KMS-11 (cell line): ENCODE results near the gene CILP2.

Experiments
- H2AFZ ChIP-seq: fragments of 200-600 bp; sonication (generic); 2 replicates; pipeline ENCODE4 v1.6.1; 2016; ENCODE audit warnings: antibody characterized with exemption, mixed run types, low read depth
- H3K27ac ChIP-seq: fragments of 200-600 bp; sonication (generic); 2 replicates; pipeline ENCODE4 v1.6.1; 2016; ENCODE audit warnings: mild to moderate bottlenecking, mixed run types
- H3K27me3 ChIP-seq: fragments of 200-600 bp; sonication (generic); 2 replicates; pipeline ENCODE4 v1.6.1; 2017; ENCODE audit warnings: mild to moderate bottlenecking, low read depth, mixed run types, moderate library complexity; ENCODE audit not compliant: insufficient read depth
- H3K36me3 ChIP-seq: fragments of 200-600 bp; sonication (generic); 2 replicates; pipeline ENCODE4 v1.6.1; 2017; ENCODE audit warnings: mild to moderate bottlenecking, mixed run types; ENCODE audit not compliant: insufficient read depth
- H3K4me1 ChIP-seq: fragments of 200-600 bp; sonication (generic); 2 replicates; pipeline ENCODE4 v1.6.1; 2016; ENCODE audit warnings: mild to moderate bottlenecking, low read depth, mixed run types; ENCODE audit not compliant: poor library complexity, severe bottlenecking
- H3K4me2 ChIP-seq: fragments of 200-600 bp; sonication (generic); 2 replicates; pipeline ENCODE4 v1.7.0; 2016; ENCODE audit warnings: mild to moderate bottlenecking, mixed run types
- H3K4me3 ChIP-seq: fragments of 200-600 bp; sonication (generic); IDR thresholded peaks from 2 replicates; pipeline ENCODE4 v1.6.1; 2017; ENCODE audit warnings: low read depth, low read length, mixed read lengths; ENCODE audit not compliant: insufficient read depth
- H3K79me2 ChIP-seq: fragments of 200-600 bp; sonication (generic); 2 replicates; pipeline ENCODE4 v1.6.1; 2016; ENCODE audit warnings: low read depth, mixed run types; ENCODE audit not compliant: insufficient read depth
- H3K9ac ChIP-seq: fragments of 200-600 bp; sonication (generic); 2 replicates; pipeline ENCODE4 v1.6.1; 2016; ENCODE audit warnings: mild to moderate bottlenecking, mixed run types
- H4K20me1 ChIP-seq: fragments of 200-600 bp; sonication (generic); 2 replicates; pipeline ENCODE4 v1.6.1; 2016; ENCODE audit warnings: mild to moderate bottlenecking, mixed run types; ENCODE audit not compliant: insufficient read depth
- TF ChIP-seq, protein P1 (sequence below): fragments of 200-600 bp; sonication (generic); conservative IDR thresholded peaks from 2 replicates; pipeline ENCODE4 v1.6.1; 2017; ENCODE audit warnings: low read depth, mild to moderate bottlenecking, antibody characterized with exemption, low read length, moderate library complexity, mixed read lengths

Gene CILP2

DNA sequence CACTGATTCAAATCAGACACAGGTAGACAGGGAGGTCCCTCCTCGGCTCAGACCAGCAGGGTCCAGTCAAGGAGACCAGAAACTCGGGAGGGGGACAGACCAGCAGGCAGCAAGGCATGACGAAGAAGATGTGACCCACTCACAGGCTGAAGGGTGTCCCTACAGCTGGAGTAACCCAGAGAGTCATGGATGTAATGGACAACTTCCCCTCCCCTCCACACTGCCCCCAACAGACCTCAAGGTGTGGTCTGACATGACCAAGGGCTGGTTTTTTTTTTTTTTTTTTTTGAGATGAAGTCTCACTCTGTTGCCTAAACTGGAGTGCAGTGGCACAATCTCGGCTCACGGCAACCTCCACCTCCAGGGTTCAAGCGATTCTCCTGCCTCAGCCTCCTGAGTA, 46.3 kb downstream of the CILP2 start:
- TF ChIP-seq, protein P1, sequence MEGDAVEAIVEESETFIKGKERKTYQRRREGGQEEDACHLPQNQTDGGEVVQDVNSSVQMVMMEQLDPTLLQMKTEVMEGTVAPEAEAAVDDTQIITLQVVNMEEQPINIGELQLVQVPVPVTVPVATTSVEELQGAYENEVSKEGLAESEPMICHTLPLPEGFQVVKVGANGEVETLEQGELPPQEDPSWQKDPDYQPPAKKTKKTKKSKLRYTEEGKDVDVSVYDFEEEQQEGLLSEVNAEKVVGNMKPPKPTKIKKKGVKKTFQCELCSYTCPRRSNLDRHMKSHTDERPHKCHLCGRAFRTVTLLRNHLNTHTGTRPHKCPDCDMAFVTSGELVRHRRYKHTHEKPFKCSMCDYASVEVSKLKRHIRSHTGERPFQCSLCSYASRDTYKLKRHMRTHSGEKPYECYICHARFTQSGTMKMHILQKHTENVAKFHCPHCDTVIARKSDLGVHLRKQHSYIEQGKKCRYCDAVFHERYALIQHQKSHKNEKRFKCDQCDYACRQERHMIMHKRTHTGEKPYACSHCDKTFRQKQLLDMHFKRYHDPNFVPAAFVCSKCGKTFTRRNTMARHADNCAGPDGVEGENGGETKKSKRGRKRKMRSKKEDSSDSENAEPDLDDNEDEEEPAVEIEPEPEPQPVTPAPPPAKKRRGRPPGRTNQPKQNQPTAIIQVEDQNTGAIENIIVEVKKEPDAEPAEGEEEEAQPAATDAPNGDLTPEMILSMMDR, result no peak
- no peaks in the 10 kb centered on the region for H4K20me1 ChIP-seq
- no peaks in the 10 kb centered on the region for H3K27me3 ChIP-seq
- H3K27ac ChIP-seq, result no peak overlapping the region
- H3K4me2 ChIP-seq, result no peak overlapping the region
- H2AFZ ChIP-seq, result no peak overlapping the region
- no peak overlapping the region for H3K9ac ChIP-seq
- no peak overlapping the region for H3K4me3 ChIP-seq
- H3K79me2 ChIP-seq, result no peaks in the 10 kb centered on the region
- H3K4me1 ChIP-seq, result no peaks in the 10 kb centered on the region
- no peaks in the 10 kb centered on the region for H3K36me3 ChIP-seq

DNA sequence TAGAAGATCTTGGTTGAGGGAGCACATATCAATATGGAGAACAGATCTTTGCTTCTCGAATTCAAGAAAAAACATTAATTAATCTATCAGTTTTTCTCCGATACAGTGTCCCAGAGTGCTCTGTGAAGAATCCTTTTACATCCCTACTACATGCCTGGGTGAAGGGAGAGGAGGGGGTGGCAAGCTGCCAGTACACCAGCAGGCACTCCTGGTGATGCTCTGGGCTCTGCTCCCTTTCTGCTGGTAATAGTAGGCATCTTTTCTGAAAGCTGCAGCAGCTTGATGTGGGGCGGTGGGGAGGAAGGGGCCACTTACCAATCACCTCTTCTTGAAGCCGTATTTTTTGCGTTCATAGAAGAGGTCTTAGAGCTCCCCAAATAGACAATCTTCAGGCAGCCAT, 49.7 kb downstream of the CILP2 start:
- no peaks in the 10 kb centered on the region for H3K4me1 ChIP-seq
- no peaks in the 10 kb centered on the region for H3K79me2 ChIP-seq
- H3K36me3 ChIP-seq, result no peaks in the 10 kb centered on the region
- no peak overlapping the region for H2AFZ ChIP-seq
- H3K27me3 ChIP-seq, result no peaks in the 10 kb centered on the region
- H4K20me1 ChIP-seq, result no peaks in the 10 kb centered on the region
- H3K4me3 ChIP-seq, result no peak overlapping the region
- no peak overlapping the region for H3K27ac ChIP-seq
- H3K4me2 ChIP-seq, result no peak overlapping the region
- TF ChIP-seq, protein P1, result no peak
- H3K9ac ChIP-seq, result no peak overlapping the region

DNA sequence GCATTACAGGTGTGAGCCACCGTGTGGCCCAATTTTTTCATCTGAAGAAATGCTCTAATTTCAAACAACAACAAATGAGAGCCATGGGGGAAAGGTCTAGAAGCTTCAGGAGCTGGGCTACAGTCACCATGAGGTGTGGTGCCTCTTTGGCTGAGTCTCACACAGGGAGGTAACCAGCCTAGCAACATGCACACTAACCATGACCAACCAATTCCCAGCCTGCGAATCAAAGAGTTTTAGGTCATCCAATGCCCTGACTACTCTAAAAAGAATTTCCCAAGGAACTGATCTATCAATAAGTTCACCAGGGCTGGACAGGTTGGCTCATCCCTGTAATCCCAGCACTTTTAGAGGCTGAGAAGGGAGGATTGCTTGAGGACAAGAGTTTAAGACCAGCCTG, 50.5 kb downstream of the CILP2 start:
- no peak overlapping the region for H3K4me2 ChIP-seq

DNA sequence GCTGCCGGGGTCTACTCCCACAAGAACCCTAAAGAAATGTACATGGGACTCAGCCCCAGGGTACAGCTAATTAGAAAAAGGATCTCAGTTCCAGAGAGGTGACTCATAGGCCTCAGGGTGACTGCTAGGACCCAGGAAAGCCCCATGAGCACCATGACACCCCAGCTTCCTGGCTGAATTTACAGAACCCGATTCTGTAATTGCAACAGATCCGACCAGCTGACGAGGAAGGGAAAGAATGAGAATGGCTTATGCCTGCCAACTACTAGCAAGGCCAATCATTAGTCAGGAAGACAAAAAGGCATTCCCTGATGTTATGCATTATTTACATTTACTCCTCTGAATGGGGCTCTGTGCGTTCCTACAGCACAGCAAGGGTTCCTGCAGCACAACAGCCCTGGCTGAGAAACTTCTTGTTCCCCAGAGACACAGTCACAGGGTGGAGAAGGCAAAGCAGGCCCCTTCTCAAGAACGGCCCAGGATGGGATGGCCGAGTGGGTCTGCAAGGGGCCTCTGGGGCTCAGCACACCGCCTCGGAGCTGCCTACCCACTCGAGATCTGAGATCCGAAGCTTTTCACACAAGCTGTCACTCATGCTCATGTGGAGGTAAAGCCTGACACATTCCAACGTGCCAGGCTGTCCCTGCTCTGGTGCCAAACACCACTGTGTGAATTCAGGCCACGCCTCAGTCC, 53.2 kb downstream of the CILP2 start:
- Histone ChIP-seq H3K36me3 (no peaks in the 10 kb centered on the region), H3K27me3 (no peaks in the 10 kb centered on the region), H3K9ac (no peak overlapping the region), H3K4me2 (no peak overlapping the region), H3K27ac (no peak overlapping the region), H2AFZ (no peak overlapping the region), H4K20me1 (no peaks in the 10 kb centered on the region), H3K4me1 (no peaks in the 10 kb centered on the region), H3K4me3 (no peak overlapping the region), H3K79me2 (no peaks in the 10 kb centered on the region)
- TF ChIP-seq, protein P1, result no peak

More for the DNA sequence above, 50.5 kb downstream of the CILP2 start:
- H3K36me3 ChIP-seq, result no peaks in the 10 kb centered on the region
- no peak overlapping the region for H3K27ac ChIP-seq
- no peaks in the 10 kb centered on the region for H4K20me1 ChIP-seq
- no peaks in the 10 kb centered on the region for H3K79me2 ChIP-seq
- H2AFZ ChIP-seq, result no peak overlapping the region
- H3K4me3 ChIP-seq, result no peak overlapping the region
- no peak overlapping the region for H3K9ac ChIP-seq
- H3K4me1 ChIP-seq, result no peaks in the 10 kb centered on the region
- TF ChIP-seq, protein P1, result no peak
- no peaks in the 10 kb centered on the region for H3K27me3 ChIP-seq
